Liver (tissue), 9 donors: ENCODE measurements around the gene PDE4D. TPM values are rescaled to one million over a fixed set of nuclear protein-coding genes. Genes with fewer than 3 reads are reported as not detected.

Experiments used
- DNase-seq: peaks from one replicate; pipeline ENCODE4 v3.0.0-alpha.2; 2017; ENCODE audit warnings: low spot score
- H3K27ac ChIP-seq, 2 donors: one replicate each; pipeline ENCODE4 v1.7.0; 2013; ENCODE audit warnings: inconsistent platforms in 2 of 2, low read length in 2 of 2, control low read depth in 1 of 2, low read depth in 1 of 2, mild to moderate bottlenecking in 1 of 2
- H3K27me3 ChIP-seq, 4 donors: one replicate each; pipeline versions ENCODE4 v1.6.1 to v1.7.0; 2013; ENCODE audit warnings: low read length in 3 of 4, inconsistent platforms in 1 of 4, mild to moderate bottlenecking in 1 of 4, moderate library complexity in 1 of 4; ENCODE audit not compliant: control insufficient read depth in 4 of 4, insufficient read depth in 4 of 4
- H3K36me3 ChIP-seq, 4 donors: one replicate each; pipeline versions ENCODE4 v1.6.1 to v1.7.0; 2013; ENCODE audit warnings: low read length in 3 of 4, mild to moderate bottlenecking in 3 of 4, low read depth in 1 of 4, moderate library complexity in 1 of 4; ENCODE audit not compliant: control insufficient read depth in 4 of 4, insufficient read depth in 3 of 4
- H3K4me1 ChIP-seq, 4 donors: one replicate each; pipeline versions ENCODE4 v1.6.1 to v1.7.0; 2013; ENCODE audit warnings: low read length in 3 of 4, mild to moderate bottlenecking in 3 of 4, moderate library complexity in 1 of 4; ENCODE audit not compliant: control insufficient read depth in 4 of 4, insufficient read depth in 4 of 4
- H3K4me3 ChIP-seq, 3 donors: one replicate each; pipeline versions ENCODE4 v1.6.1 to v1.7.0; 2013; ENCODE audit warnings: low read length in 3 of 3, control low read depth in 1 of 3, low read depth in 1 of 3, mild to moderate bottlenecking in 1 of 3
- H3K9ac ChIP-seq, 2 donors: one replicate each; pipeline ENCODE4 v1.7.0; 2013; ENCODE audit warnings: low read length in 2 of 2, mild to moderate bottlenecking in 2 of 2, moderate library complexity in 2 of 2, control low read depth in 1 of 2, low read depth in 1 of 2
- H3K9me3 ChIP-seq, 4 donors: one replicate each; pipeline versions ENCODE4 v1.6.1 to v1.7.0; 2013; ENCODE audit warnings: low read length in 3 of 4; ENCODE audit not compliant: control insufficient read depth in 4 of 4
- ATF3 ChIP-seq: IDR thresholded peaks from 2 replicates; pipeline ENCODE4 v1.6.1; 2016; ENCODE audit warnings: antibody characterized with exemption
- CTCF ChIP-seq: fragments of 150-350 bp; IDR thresholded peaks from 2 replicates; pipeline ENCODE4 v1.5.1; 2017; ENCODE audit warnings: improper control_type of control experiment, low read depth, low read length; ENCODE audit not compliant: missing input control
- EGR1 ChIP-seq, 2 donors: IDR thresholded peaks; 2 replicates each; pipeline ENCODE4 v1.6.1; 2016 to 2018; ENCODE audit warnings: antibody characterized with exemption in 2 of 2, low read depth in 2 of 2
- FOXA1 ChIP-seq: IDR thresholded peaks from 2 replicates; pipeline ENCODE4 v1.6.1; 2016; ENCODE audit warnings: antibody characterized with exemption
- FOXA2 ChIP-seq: IDR thresholded peaks from 2 replicates; pipeline ENCODE4 v1.6.1; 2016; ENCODE audit warnings: antibody characterized with exemption
- GABPA ChIP-seq, 2 donors: IDR thresholded peaks in 1 of 2; conservative IDR thresholded peaks in 1 of 2; 2 replicates each; pipeline ENCODE4 v1.6.1; 2016; ENCODE audit warnings: antibody characterized with exemption in 2 of 2, mild to moderate bottlenecking in 1 of 2, moderate library complexity in 1 of 2
- HNF4A ChIP-seq, 2 donors: conservative IDR thresholded peaks; 2 replicates each; pipeline ENCODE4 v1.6.1; 2016; ENCODE audit warnings: antibody characterized with exemption in 2 of 2, mild to moderate bottlenecking in 2 of 2
- HNF4G ChIP-seq: IDR thresholded peaks from 2 replicates; pipeline ENCODE4 v1.6.1; 2016; ENCODE audit warnings: antibody characterized with exemption
- MAX ChIP-seq: IDR thresholded peaks from 2 replicates; pipeline ENCODE4 v1.6.1; 2016; ENCODE audit warnings: antibody characterized with exemption
- RAD21 ChIP-seq, 2 donors: IDR thresholded peaks; 2 replicates each; pipeline ENCODE4 v1.6.1; 2016; ENCODE audit warnings: antibody characterized with exemption in 2 of 2, mild to moderate bottlenecking in 2 of 2
- RXRA ChIP-seq, 2 donors: IDR thresholded peaks; 2 replicates each; pipeline ENCODE4 v1.6.1; 2017 to 2018; ENCODE audit warnings: antibody characterized with exemption in 2 of 2, mild to moderate bottlenecking in 1 of 2
- SP1 ChIP-seq: IDR thresholded peaks from 2 replicates; pipeline ENCODE4 v1.6.1; 2018; ENCODE audit warnings: antibody characterized with exemption, mild to moderate bottlenecking
- TAF1 ChIP-seq: conservative IDR thresholded peaks from 2 replicates; pipeline ENCODE4 v1.6.1; 2016; ENCODE audit warnings: antibody characterized with exemption, mild to moderate bottlenecking
- YY1 ChIP-seq: IDR thresholded peaks from 2 replicates; pipeline ENCODE4 v1.6.1; 2016; ENCODE audit warnings: antibody characterized with exemption, mild to moderate bottlenecking
- ZBTB33 ChIP-seq: IDR thresholded peaks from 2 replicates; pipeline ENCODE4 v1.6.1; 2016; ENCODE audit warnings: antibody characterized with exemption
- WGBS: extraction: QIAGEN DNeasy Blood & Tissue Kit; methylation state at CpG from one replicate; pipeline ENCODE4 v1.1.7; 2013; 5-methylcytosine and 5-hydroxymethylcytosine counted together
- polyA plus RNA-seq, 2 donors: library from polyadenylated mRNA; stranded (reverse) in 1 of 2; unstranded in 1 of 2; fragments of 200-250 nt in 1 of 2; fragments of >200 nt in 1 of 2; fragmentation: Nextera tagmentation in 1 of 2; extraction: Ambion mirVana in 1 of 2; gene quantifications; one replicate each; pipeline versions ENCODE4 v1.2.1 to v1.2.3, GENCODE V29; 2013 to 2015
- total RNA-seq, 2 donors: library from RNA; depleted of rRNA; stranded (reverse); fragments of >200 nt; gene quantifications; one replicate each; pipeline ENCODE4 v1.2.3, GENCODE V29; 2014
- donor health status: healthy.
- donor health status: healthy.
- donor health status: healthy.
- donor health status: healthy.
- donor health status: healthy.

Gene PDE4D
- total and polyA plus RNA-seq, 4 donors, result 0.67 to 11.9 (median 6.5) TPM

GRCh38 chr5:59091965-59092364 is 801.6 kb downstream of the PDE4D start:
- Histone ChIP-seq H3K27ac (no peak overlapping the region), H3K36me3 (no peaks in the 10 kb centered on the region), H3K4me1 (no peaks in the 10 kb centered on the region), H3K9me3 (no peaks in the 10 kb centered on the region), H3K27me3 (no peaks in the 10 kb centered on the region), H3K4me3 (no peak overlapping the region), H3K9ac (no peak overlapping the region)
- 76% methylated on average over 1 of the region's 1 CpG for WGBS
- no peak for DNase-seq
- TF ChIP-seq YY1 (no peak), TAF1 (no peak), CTCF (no peak), ZBTB33 (no peak), EGR1 (IDR thresholded peaks at IDR 0.05; ENCODE audit: low read depth in 2 of 2) (no peak), SP1 (no peak), HNF4A (conservative IDR thresholded peaks at IDR 0.05) (no peak), FOXA2 (no peak), GABPA (IDR thresholded peaks at IDR 0.05 in 1 of 2, conservative IDR thresholded peaks at IDR 0.05 in 1 of 2) (no peak), RXRA (IDR thresholded peaks at IDR 0.05) (no peak), RAD21 (IDR thresholded peaks at IDR 0.05) (no peak), FOXA1 (no peak), MAX (no peak), ATF3 (no peak)

GRCh38 chr5:59090323-59090722 is 803.2 kb downstream of the PDE4D start:
- 88% methylated on average over 6 of the region's 6 CpGs for WGBS
- TF ChIP-seq GABPA (IDR thresholded peaks at IDR 0.05 in 1 of 2, conservative IDR thresholded peaks at IDR 0.05 in 1 of 2) (no peak), EGR1 (IDR thresholded peaks at IDR 0.05; ENCODE audit: low read depth in 2 of 2) (no peak)
- H3K9me3 ChIP-seq, result no peaks in the 10 kb centered on the region
- DNase-seq, result no peak
- H3K4me3 ChIP-seq, result no peak overlapping the region
- H3K4me1 ChIP-seq, result no peaks in the 10 kb centered on the region
- no peak overlapping the region for H3K27ac ChIP-seq
- H3K27me3 ChIP-seq, result no peaks in the 10 kb centered on the region
- no peak overlapping the region for H3K9ac ChIP-seq
- H3K36me3 ChIP-seq, result no peaks in the 10 kb centered on the region

GRCh38 chr5:59089767-59090166 is 803.8 kb downstream of the PDE4D start:
- H3K4me3 ChIP-seq, result no peak overlapping the region
- H3K36me3 ChIP-seq, result no peaks in the 10 kb centered on the region
- TF ChIP-seq SP1 (no peak), HNF4A (conservative IDR thresholded peaks at IDR 0.05) (no peak), HNF4G (no peak), TAF1 (no peak)
- H3K9ac ChIP-seq, result no peak overlapping the region
- H3K27ac ChIP-seq, result no peak overlapping the region
- H3K27me3 ChIP-seq, result no peaks in the 10 kb centered on the region
- no peaks in the 10 kb centered on the region for H3K9me3 ChIP-seq
- H3K4me1 ChIP-seq, result no peaks in the 10 kb centered on the region
- WGBS, result 82% methylated on average over 3 of the region's 3 CpGs
- DNase-seq, result no peak
